Osteocyte (in vitro differentiated cells): ENCODE results near the gene RUNX2. TPM values are rescaled to one million over a fixed set of nuclear protein-coding genes. Genes with fewer than 3 reads are reported as not detected.

Experiments
- DNase-seq: peaks from one replicate; pipeline ENCODE4 v3.0.0; 2021; ENCODE audit warnings: mixed read lengths; ENCODE audit not compliant: unreplicated experiment; ENCODE audit errors: extremely low spot score
- H3K27ac Mint-ChIP-seq: one replicate; pipeline ENCODE4 v1.8.0; 2021; ENCODE audit warnings: mild to moderate bottlenecking, mixed read lengths; ENCODE audit not compliant: unreplicated experiment
- H3K27me3 Mint-ChIP-seq: one replicate; pipeline ENCODE4 v1.8.0; 2021; ENCODE audit warnings: mixed read lengths; ENCODE audit not compliant: unreplicated experiment
- H3K36me3 Mint-ChIP-seq: one replicate; pipeline ENCODE4 v1.8.0; 2021; ENCODE audit warnings: mixed read lengths; ENCODE audit not compliant: unreplicated experiment
- H3K4me1 Mint-ChIP-seq: one replicate; pipeline ENCODE4 v1.8.0; 2021; ENCODE audit warnings: mixed read lengths; ENCODE audit not compliant: unreplicated experiment
- H3K4me3 Mint-ChIP-seq: one replicate; pipeline ENCODE4 v1.8.0; 2021; ENCODE audit warnings: mild to moderate bottlenecking, moderate library complexity, mixed read lengths; ENCODE audit not compliant: unreplicated experiment
- H3K9me3 Mint-ChIP-seq: one replicate; pipeline ENCODE4 v1.8.0; 2021; ENCODE audit warnings: mixed read lengths; ENCODE audit not compliant: unreplicated experiment
- CTCF ChIP-seq: fragments of 200-600 bp; sonication (generic); IDR thresholded peaks from 2 replicates; pipeline ENCODE4 v1.5.0; 2021; ENCODE audit warnings: antibody characterized with exemption, mild to moderate bottlenecking, moderate library complexity
- total RNA-seq: library from RNA; stranded (reverse); gene quantifications from 2 replicates; pipeline ENCODE4 v1.2.1, GENCODE V29; 2021

The RUNX2 gene
- total RNA-seq, 1 donor from 2014 or later: 28.1 TPM

GRCh38 chr6:45351667-45352066, 23.5 kb downstream of the RUNX2 start:
- H3K4me1 Mint-ChIP-seq: peaks cover 15% of the 10 kb centered on the region
- H3K27ac Mint-ChIP-seq: no peak overlapping the region
- no peak overlapping the region for H3K4me3 Mint-ChIP-seq
- no peaks in the 10 kb centered on the region for H3K27me3 Mint-ChIP-seq
- H3K9me3 Mint-ChIP-seq: no peaks in the 10 kb centered on the region
- TF ChIP-seq CTCF: no peak
- H3K36me3 Mint-ChIP-seq: peaks cover 7% of the 10 kb centered on the region
- no peak for DNase-seq

- no peak for TF ChIP-seq CTCF
- Mint-ChIP-seq H3K36me3 (peaks cover 10% of the 10 kb centered on the region), H3K27me3 (no peaks in the 10 kb centered on the region), H3K4me1 (peaks cover 15% of the 10 kb centered on the region), H3K9me3 (no peaks in the 10 kb centered on the region), H3K4me3 (no peak overlapping the region), H3K27ac (no peak overlapping the region)
- no peak for DNase-seq
These were observed 25.5 kb downstream of the RUNX2 start for GRCh38 chr6:45353654-45354053.

GRCh38 chr6:45364466-45364865, 36.3 kb downstream of the RUNX2 start:
- peaks cover 2% of the 10 kb centered on the region for H3K36me3 Mint-ChIP-seq
- H3K9me3 Mint-ChIP-seq: no peaks in the 10 kb centered on the region
- H3K4me1 Mint-ChIP-seq: peaks cover 18% of the 10 kb centered on the region
- no peaks in the 10 kb centered on the region for H3K27me3 Mint-ChIP-seq
- DNase-seq: no peak
- H3K27ac Mint-ChIP-seq: no peak overlapping the region
- no peak for TF ChIP-seq CTCF
- no peak overlapping the region for H3K4me3 Mint-ChIP-seq

GRCh38 chr6:45365036-45365435, 36.9 kb downstream of the RUNX2 start:
- no peak for TF ChIP-seq CTCF
- H3K4me1 Mint-ChIP-seq: peaks cover 18% of the 10 kb centered on the region
- no peak overlapping the region for H3K27ac Mint-ChIP-seq
- H3K9me3 Mint-ChIP-seq: no peaks in the 10 kb centered on the region
- DNase-seq: no peak
- no peak overlapping the region for H3K4me3 Mint-ChIP-seq
- H3K27me3 Mint-ChIP-seq: no peaks in the 10 kb centered on the region
- H3K36me3 Mint-ChIP-seq: peaks cover 2% of the 10 kb centered on the region

GRCh38 chr6:45366534-45366933, 38.4 kb downstream of the RUNX2 start:
- H3K27me3 Mint-ChIP-seq: no peaks in the 10 kb centered on the region
- TF ChIP-seq CTCF: no peak
- peaks cover 2% of the 10 kb centered on the region for H3K36me3 Mint-ChIP-seq
- peaks cover 12% of the 10 kb centered on the region for H3K4me1 Mint-ChIP-seq
- H3K4me3 Mint-ChIP-seq: no peak overlapping the region
- DNase-seq: no peak
- H3K27ac Mint-ChIP-seq: no peak overlapping the region
- H3K9me3 Mint-ChIP-seq: no peaks in the 10 kb centered on the region
